A549 (cell line): ENCODE measurements around the gene DSTYK. TPM values are rescaled to one million over a fixed set of nuclear protein-coding genes. Genes with fewer than 3 reads are reported as not detected.

Experiments
- ATAC-seq, 2 experiments: fragments of 200-7000 bp in 1 of 2; fragments of >200 bp in 1 of 2; cut with Nextera tagmentation in 1 of 2; cut with Tn5 transposase in 1 of 2; 3 replicates each; pipeline versions ENCODE4 v1.8.0 to v1.9.1; 2018 to 2020; ENCODE audit warnings: mild to moderate bottlenecking in 1 of 2, moderate library complexity in 1 of 2
- CTCF ChIA-PET: fragments of 300-600 bp; sonication (Branson Sonifier 250); formaldehyde crosslinking; extraction: SDS; loops from one replicate; lab custom pipeline; 2021; ENCODE audit warnings: antibody characterized with exemption, inconsistent platforms; lab: Yijun Ruan, JAX
- POLR2A ChIA-PET: fragments of 350-600 bp; formaldehyde crosslinking; extraction: SDS; loops from one replicate; lab custom pipeline; 2021; ENCODE audit warnings: antibody characterized with exemption, inconsistent platforms; lab: Yijun Ruan, JAX
- DNase-seq, 2 experiments: peaks; one replicate each; pipeline versions ENCODE4 v3.0.0 to v3.0.0-alpha.2; 2011 to 2016; ENCODE audit warnings: low read depth in 1 of 2, low spot score in 1 of 2
- FAIRE-seq: peaks from 2 replicates; lab custom pipeline; 2011; peaks lifted over from hg19 to GRCh38; lab: Jason Lieb, UNC
- H3K27ac ChIP-seq, 2 experiments: fragments of >200 bp; sonication (Bioruptor Twin); formaldehyde crosslinking; 3 replicates each; pipeline ENCODE4 v1.5.1; 2016 to 2017
- H3K4me1 ChIP-seq: fragments of >200 bp; sonication (Bioruptor Twin); formaldehyde crosslinking; 3 replicates; pipeline ENCODE4 v1.6.1; 2016
- H3K4me2 ChIP-seq: fragments of >200 bp; sonication (Bioruptor Twin); formaldehyde crosslinking; 3 replicates; pipeline ENCODE4 v1.6.1; 2016
- H3K4me3 ChIP-seq: fragments of >200 bp; sonication (Bioruptor Twin); formaldehyde crosslinking; 3 replicates; pipeline ENCODE4 v1.5.1; 2016
- H3K9me3 ChIP-seq: fragments of >200 bp; sonication (Bioruptor Twin); formaldehyde crosslinking; 3 replicates; pipeline ENCODE4 v1.6.1; 2016
- ATOH8 ChIP-seq: fragments of 250-450 bp; sonication (Bioruptor Pico); IDR thresholded peaks from 2 replicates; pipeline ENCODE4 v1.5.0; 2020; ENCODE audit warnings: low read depth, mild to moderate bottlenecking, moderate library complexity
- BCL3 ChIP-seq: fragments of >200 bp; sonication (Bioruptor Twin); formaldehyde crosslinking; IDR thresholded peaks from 3 replicates; pipeline ENCODE4 v1.6.1; 2016
- ESRRA ChIP-seq: fragments of 150-350 bp; IDR thresholded peaks from 2 replicates; pipeline ENCODE4 v1.6.1; 2014; ENCODE audit warnings: mild to moderate bottlenecking, low read length, borderline replicate concordance
- FOSB ChIP-seq: fragments of 250-450 bp; sonication (Bioruptor Pico); IDR thresholded peaks from 2 replicates; pipeline ENCODE4 v1.5.0; 2020; ENCODE audit warnings: mild to moderate bottlenecking, moderate library complexity
- HES2 ChIP-seq: fragments of >200 bp; sonication (Bioruptor Twin); formaldehyde crosslinking; IDR thresholded peaks from 2 replicates; pipeline ENCODE4 v1.6.1; 2016
- HMGXB4 ChIP-seq: fragments of 250-450 bp; sonication (Bioruptor Pico); IDR thresholded peaks from 2 replicates; pipeline ENCODE4 v1.5.0; 2021; ENCODE audit warnings: mild to moderate bottlenecking, moderate library complexity, borderline replicate concordance
- HOXB5 ChIP-seq: fragments of 250-450 bp; sonication (Bioruptor Pico); IDR thresholded peaks from 2 replicates; pipeline ENCODE4 v1.5.0; 2020; ENCODE audit warnings: mild to moderate bottlenecking, moderate library complexity
- MYC ChIP-seq: IDR thresholded peaks from 2 replicates; pipeline ENCODE4 v1.6.1; 2012; ENCODE audit warnings: mild to moderate bottlenecking, inconsistent platforms, low read length, improper control_type of control experiment, borderline replicate concordance
- NPAS2 ChIP-seq: fragments of 250-450 bp; sonication (Bioruptor Pico); IDR thresholded peaks from 2 replicates; pipeline ENCODE4 v1.8.0; 2022; ENCODE audit warnings: mild to moderate bottlenecking, moderate library complexity, borderline replicate concordance
- NR3C1 ChIP-seq: fragments of >200 bp; sonication (Bioruptor Twin); formaldehyde crosslinking; IDR thresholded peaks from 3 replicates; pipeline ENCODE4 v1.6.1; 2017
- PHF8 ChIP-seq: fragments of 200-600 bp; sonication (generic); IDR thresholded peaks from 2 replicates; pipeline ENCODE4 v1.6.1; 2016; ENCODE audit warnings: low read depth, mild to moderate bottlenecking, antibody characterized with exemption, moderate library complexity, borderline replicate concordance
- RARB ChIP-seq: fragments of 250-450 bp; sonication (Bioruptor Pico); IDR thresholded peaks from 2 replicates; pipeline ENCODE4 v1.8.0; 2021; ENCODE audit warnings: mild to moderate bottlenecking, moderate library complexity
- RCOR1 ChIP-seq: fragments of 150-350 bp; IDR thresholded peaks from 2 replicates; pipeline ENCODE4 v1.6.1; 2014; ENCODE audit warnings: antibody characterized with exemption, low read length, low read depth
- REST ChIP-seq: fragments of 200-600 bp; sonication (generic); IDR thresholded peaks from 2 replicates; pipeline ENCODE4 v1.6.1; 2016; ENCODE audit warnings: antibody characterized with exemption, mild to moderate bottlenecking, moderate library complexity
- SMC3 ChIP-seq: fragments of >200 bp; sonication (Bioruptor Twin); formaldehyde crosslinking; IDR thresholded peaks from 3 replicates; pipeline ENCODE4 v1.6.1; 2018; ENCODE audit warnings: inconsistent platforms
- SREBF2 ChIP-seq: fragments of 450-650 bp; IDR thresholded peaks from 2 replicates; pipeline ENCODE4 v1.6.1; 2014; ENCODE audit warnings: mild to moderate bottlenecking, moderate library complexity
- TFCP2L1 ChIP-seq: fragments of 250-450 bp; sonication (Bioruptor Pico); IDR thresholded peaks from 2 replicates; pipeline ENCODE4 v1.5.0; 2021; ENCODE audit warnings: mild to moderate bottlenecking
- USF2 ChIP-seq: fragments of 450-650 bp; IDR thresholded peaks from 2 replicates; pipeline ENCODE4 v1.6.1; 2014; ENCODE audit warnings: antibody characterized with exemption
- ZC3H11A ChIP-seq: fragments of 450-650 bp; IDR thresholded peaks from 2 replicates; pipeline ENCODE4 v1.6.1; 2014; ENCODE audit warnings: antibody characterized with exemption, mild to moderate bottlenecking
- ZFP36 ChIP-seq: fragments of 450-650 bp; IDR thresholded peaks from 2 replicates; pipeline ENCODE4 v1.6.1; 2014; ENCODE audit warnings: borderline replicate concordance; ENCODE audit not compliant: partially characterized antibody
- ZNF302 ChIP-seq: fragments of 250-450 bp; sonication (Bioruptor Pico); IDR thresholded peaks from 2 replicates; pipeline ENCODE4 v1.9.0; 2021; ENCODE audit warnings: inconsistent platforms, mild to moderate bottlenecking, moderate library complexity
- WGBS: methylation state at CpG from one replicate; pipeline ENCODE4 v1.1.6; 2017; ENCODE audit errors: missing lambda C conversion rate; 5-methylcytosine and 5-hydroxymethylcytosine counted together
- polyA plus RNA-seq, 4 experiments: library from polyadenylated mRNA; depleted of rRNA in 3 of 4; stranded (reverse); fragments of >200 nt; fragmentation: RNase III in 1 of 4; extraction: RNeasy Plus Mini Kit Qiagen cat#74134 plus additional on column Dnase treatment in 1 of 4; gene quantifications; 2 replicates in 3 of 4; 3 replicates in 1 of 4; pipeline ENCODE4 v1.2.3, GENCODE V29; 2011 to 2017

DSTYK gene
- polyA plus RNA-seq, 2 of the 4 experiments (the other 2 are of a cell fraction) = 8.6 to 9.0 TPM

- TF ChIP-seq REST (no peak), BCL3 (no peak), HMGXB4 (CRISPR knock-in tag) (no peak), USF2 (no peak), NR3C1 (no peak), RCOR1 (no peak), HES2 (no peak), TFCP2L1 (no peak), PHF8 (no peak)
These were observed 78.2 kb downstream of the DSTYK start (continued) for GRCh38 chr1:205133287-205133686.

- FAIRE-seq = no peak
- WGBS = 62% methylated on average over 4 of the region's 4 CpGs
- CTCF ChIA-PET = interaction anchor here (1.1 to 3.5 kb wide), 5 partner anchors 12 to 140 kb away, joined by 3 to 22 read pairs (median 4); no protein-coding TSS in a partner anchor
These were observed 82.0 kb downstream of the DSTYK start for GRCh38 chr1:205129447-205130029.

More at GRCh38 chr1:205129447-205130029, 82.0 kb downstream of the DSTYK start:
- Histone ChIP-seq H3K4me3 (no peak overlapping the region), H3K4me2 (no peak overlapping the region), H3K4me1 (no peaks in the 10 kb centered on the region), H3K9me3 (no peaks in the 10 kb centered on the region), H3K27ac (no peak overlapping the region)
- TF ChIP-seq ZNF302 (CRISPR knock-in tag) = no peak
- TF ChIP-seq HOXB5 (CRISPR knock-in tag) = no peak
- no peak for TF ChIP-seq SMC3
- no peak for TF ChIP-seq ATOH8 (CRISPR knock-in tag)
- TF ChIP-seq SREBF2 = no peak
- no peak for TF ChIP-seq FOSB (CRISPR knock-in tag)
- TF ChIP-seq ZFP36 = no peak
- TF ChIP-seq ESRRA = no peak
- TF ChIP-seq MYC = no peak
- TF ChIP-seq HES2 = no peak
- no peak for TF ChIP-seq RARB (CRISPR knock-in tag)
- no peak for TF ChIP-seq NPAS2 (CRISPR knock-in tag)
- TF ChIP-seq REST = no peak
- TF ChIP-seq NR3C1 = no peak
- no peak for TF ChIP-seq ZC3H11A
- TF ChIP-seq TFCP2L1 = no peak
- POLR2A ChIA-PET = no interaction called here
- ATAC-seq (no peak), DNase-seq (no peak)
